Stimulated activated CD4-positive, alpha-beta T cell treated with anti-CD3 and anti-CD28 coated beads, Interleukin-1b, Interleukin-23, amount 100 ng/mL, for 1 hour (primary cell): ENCODE measurements around the gene TMEM30A.

Experiments
- DNase-seq, 2 donors: peaks; one replicate each; pipeline ENCODE4 v3.0.0-alpha.2; 2020; ENCODE audit warnings: low read depth in 2 of 2

The TMEM30A gene

GRCh38 chr6:75263401-75263750, 21.2 kb downstream of the TMEM30A start:
- no peak for DNase-seq

GRCh38 chr6:75262716-75263400, 21.7 kb downstream of the TMEM30A start:
- DNase-seq, result no peak

GRCh38 chr6:75261299-75261698, 23.3 kb downstream of the TMEM30A start:
- no peak for DNase-seq

DNA sequence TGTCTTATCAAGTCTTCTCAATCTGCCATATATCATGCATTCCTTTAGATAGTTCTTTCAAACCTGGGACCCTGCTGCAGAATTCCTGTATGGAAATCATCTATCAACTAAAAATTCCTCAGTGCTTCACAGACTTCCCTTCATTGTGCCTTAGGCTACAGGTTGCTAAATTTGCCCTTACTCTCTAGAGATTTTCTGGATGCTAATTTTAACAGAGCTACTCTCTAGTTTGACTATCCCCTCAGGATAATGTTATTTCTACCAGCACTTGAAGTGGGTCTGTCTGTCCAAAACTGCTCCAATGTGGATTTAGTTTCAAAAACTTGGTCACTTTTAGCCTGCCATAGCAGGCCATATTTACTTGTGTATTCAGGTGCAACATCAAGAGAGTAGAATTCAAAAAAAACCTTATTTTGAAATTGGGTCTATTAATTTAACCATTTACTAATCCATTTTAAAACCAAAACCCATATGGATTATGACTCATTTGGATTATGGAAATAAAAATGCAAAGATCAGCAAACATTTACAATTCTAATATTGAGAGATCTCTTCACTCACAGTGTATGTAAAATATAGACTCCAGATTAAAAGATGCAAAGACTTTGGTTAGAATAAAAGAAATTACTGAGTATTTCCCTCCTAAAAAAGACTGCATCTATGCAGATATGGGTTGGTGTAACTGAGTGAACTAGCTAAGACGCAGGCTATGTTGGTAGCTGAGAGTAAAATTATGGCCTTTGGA, 27.1 kb downstream of the TMEM30A start:
- DNase-seq, result no peak

DNA sequence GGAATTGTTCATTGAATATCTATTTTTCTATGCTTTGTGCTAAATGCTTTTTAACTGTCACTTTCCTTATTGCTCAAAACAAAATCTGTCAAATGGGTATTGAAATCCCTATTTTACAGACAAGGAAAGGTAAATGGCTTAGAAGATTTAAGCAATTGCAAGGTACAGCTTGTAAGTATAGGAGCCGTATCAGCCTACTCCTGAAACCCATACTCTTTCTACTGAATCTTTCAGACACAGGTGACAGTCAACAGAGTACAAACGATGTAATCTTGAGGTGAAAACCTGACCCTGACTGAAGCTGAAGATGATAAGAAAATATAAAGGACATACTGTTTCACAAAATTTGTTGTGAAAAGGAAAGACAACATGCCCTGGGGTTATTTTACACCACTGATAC, 34.0 kb downstream of the TMEM30A start:
- DNase-seq, result no peak

GRCh38 chr6:75249837-75250236, 34.8 kb downstream of the TMEM30A start:
- no peak for DNase-seq

DNA sequence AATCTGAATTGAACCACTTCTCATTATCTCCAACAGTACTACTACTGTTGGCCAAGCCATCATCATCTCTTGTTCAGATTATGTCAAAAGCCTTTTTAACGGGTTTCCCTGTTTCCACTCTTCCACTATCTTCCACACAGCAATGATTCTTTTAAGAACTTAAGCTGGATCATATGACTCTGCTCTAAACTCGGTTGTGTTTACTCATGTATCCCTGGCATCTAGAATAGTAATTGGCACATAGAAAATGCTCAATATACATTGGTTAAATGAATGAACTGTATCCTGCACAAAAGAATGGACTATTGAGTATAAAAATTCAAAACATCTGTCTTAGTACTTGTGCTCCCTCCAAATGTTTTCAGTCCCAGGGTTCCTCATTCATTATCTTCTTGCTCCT, 38.2 kb downstream of the TMEM30A start:
- DNase-seq, result no peak

- no peak for DNase-seq
These were observed 40.5 kb downstream of the TMEM30A start for GRCh38 chr6:75244063-75244584.

DNA sequence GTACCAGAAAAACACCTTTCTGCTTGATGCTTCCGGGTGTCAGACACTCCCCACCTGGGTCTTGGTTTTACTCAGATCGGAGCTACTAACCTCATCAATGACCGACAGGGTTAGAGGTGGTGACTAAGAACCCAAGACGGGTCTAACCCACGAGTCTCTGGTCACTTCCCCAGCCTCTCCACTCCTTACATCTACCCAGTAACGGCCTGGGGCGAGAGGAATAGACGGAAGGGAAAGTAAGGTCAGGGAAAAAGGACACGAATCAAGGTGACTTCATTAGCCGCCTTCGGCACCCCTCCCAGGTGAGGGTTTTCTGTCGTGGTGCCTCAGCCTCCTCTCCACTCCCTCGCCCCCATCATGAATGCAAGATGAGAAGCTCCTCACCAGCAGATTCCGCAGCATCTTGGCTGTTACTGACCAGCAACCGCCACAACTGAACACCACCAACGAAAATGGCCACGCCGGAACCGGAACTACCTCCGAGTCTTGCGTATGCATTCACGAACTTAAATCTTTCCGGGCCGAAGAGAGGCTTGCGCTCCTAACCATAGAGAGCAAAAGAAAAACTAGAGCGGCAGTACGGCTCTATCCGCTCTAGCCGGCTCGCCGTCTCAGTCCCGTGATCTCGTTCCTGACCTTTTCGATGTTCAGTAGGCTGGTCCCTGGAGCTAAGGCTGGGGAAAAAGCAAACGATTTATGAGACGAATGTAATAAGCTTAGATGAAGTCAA, 41.1 kb downstream of the TMEM30A start, which contains the start of gene COX7A2:
TSS of gene COX7A2 (minus strand) at position 469 of the 730 bp plus-strand sequence. CDS start at position 402, 67 bp downstream.
- peak; percentile 48 to 55 for DNase-seq

GRCh38 chr6:75236630-75237029, 48.0 kb downstream of the TMEM30A start:
- no peak for DNase-seq

DNA sequence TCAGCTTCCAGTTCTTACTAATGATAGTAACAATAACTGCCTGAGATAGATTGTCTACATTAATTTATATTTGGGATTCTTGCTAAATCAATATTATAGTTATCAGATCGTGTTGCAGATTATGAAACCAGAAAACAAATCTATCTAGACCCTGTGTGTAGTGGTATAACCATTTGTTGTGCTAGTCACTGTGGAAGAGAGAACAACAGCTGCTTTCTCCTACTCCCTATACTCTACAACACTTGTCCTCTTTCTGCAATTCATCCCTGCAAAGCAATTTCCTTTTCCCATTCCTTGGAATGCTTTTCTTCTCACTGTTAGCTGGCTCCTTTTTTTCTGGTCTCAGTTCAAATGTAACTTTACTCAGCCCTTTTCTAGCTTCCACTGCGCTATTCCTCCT, 49.3 kb downstream of the TMEM30A start:
- DNase-seq, result no peak

DNA sequence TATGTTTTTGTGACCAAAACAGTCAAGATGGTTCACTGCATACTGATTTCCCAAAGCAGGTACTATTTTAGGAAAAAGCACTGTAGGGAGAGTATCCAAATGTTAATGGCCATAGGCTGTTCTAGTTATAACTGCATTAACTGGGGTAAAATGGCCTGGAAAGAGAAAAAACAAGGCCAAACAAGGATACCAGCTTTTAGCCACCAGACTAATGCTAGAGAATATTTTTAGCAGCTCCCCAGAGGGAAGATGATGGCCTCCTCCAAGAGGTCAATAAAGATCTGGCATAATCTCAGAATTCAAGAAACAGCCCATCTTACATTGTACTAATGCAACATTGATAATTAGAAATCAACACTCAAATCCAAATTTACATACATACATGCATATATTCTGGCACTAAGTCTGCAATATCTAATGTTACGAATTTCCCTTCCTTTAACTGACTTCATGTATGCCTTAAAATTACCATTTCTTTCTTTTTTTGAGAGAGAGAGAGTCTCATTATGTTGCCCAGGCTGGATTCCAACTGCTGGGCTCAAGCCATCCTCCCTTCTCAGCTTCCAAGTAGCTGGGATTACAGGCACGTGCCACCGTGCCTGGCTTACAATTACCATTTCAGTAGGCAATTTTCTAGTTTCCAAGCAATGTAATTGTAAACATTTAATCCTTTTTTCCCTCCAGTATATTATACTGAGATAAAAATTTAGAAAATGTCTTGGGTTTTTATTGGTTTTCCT, 50.3 kb downstream of the TMEM30A start:
- no peak for DNase-seq

- DNase-seq, result no peak
These were observed 51.4 kb downstream of the TMEM30A start for GRCh38 chr6:75233092-75233615.

DNA sequence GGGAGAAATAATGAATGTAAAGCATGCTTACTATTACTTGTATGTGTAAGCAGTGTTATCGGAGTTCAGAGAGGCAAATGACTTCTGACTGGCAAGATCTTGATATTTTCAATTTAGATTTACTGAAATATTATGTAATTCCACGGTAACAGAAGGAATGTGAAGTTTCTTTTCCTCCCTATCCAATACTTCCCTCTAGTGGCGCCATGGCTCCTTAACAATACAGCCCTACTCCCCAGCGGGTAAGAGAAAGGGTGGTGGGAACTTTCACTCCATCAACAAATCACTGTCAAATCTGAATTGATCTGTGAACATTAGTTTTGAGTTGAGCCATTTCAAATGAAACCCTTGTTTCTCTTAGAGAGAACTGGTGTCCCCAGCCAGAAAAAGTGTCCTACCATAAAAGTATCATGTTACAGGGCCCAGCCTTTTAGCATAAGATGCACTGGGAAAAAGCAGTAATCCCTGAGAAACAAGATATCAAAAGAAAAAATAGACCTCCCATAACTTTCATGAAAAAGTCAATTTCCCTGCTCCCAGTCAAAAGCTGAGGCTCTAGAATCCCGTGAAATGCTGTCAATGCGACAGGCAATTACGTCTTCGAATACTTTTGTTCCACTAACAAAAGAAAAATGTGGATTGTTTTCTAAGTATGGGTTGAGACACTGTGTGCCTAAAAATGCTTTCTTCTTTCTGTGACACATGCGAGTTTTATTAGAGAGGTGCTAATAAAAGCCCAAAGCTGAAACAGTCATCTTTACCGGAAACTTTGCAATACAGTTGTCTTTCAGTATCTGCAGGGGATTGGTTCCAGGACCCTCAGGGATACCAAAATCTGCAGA, 53.9 kb downstream of the TMEM30A start:
- DNase-seq, result no peak

- DNase-seq, result no peak
These were observed 60.2 kb downstream of the TMEM30A start for GRCh38 chr6:75224303-75224926.

DNA sequence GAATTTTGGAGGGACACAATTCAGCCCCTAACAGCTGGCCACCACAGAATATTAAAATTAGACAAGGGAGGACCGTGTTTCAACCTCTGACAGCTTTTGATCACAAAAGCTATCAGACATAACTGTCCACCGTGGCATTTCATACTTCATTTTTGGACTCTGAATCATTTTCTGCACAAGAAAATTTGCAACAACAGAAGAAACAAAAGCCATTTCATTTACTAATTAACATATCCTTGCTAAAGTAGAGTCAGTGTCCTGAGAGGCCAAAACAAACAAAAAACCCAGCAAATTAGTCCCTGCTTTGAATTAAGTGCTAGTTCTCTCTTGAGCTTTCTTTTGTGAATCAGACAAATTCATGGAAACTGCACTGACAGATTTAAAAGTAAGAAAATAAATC, 61.2 kb downstream of the TMEM30A start:
- DNase-seq, result no peak

GRCh38 chr6:75222261-75222660, 62.3 kb downstream of the TMEM30A start:
- no peak for DNase-seq

DNA sequence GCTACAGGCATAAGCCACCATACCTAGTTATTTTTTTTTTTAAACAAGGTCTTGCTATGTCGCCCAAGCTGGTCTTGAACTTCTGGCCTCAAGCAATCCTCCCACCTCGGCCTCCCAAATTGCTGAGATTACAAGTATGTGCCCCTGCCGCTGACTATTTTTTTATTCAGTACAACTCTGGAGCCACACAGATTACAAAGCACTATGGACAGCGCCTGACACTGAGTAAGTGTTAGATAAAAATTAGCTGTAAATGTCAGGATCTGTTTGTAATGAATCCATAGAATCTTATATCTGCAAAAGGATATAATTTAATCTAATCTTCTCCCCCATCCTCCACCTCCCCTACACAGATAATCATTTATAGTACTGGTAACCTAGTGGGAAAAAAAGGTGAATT, 63.5 kb downstream of the TMEM30A start:
- DNase-seq, result no peak

DNA sequence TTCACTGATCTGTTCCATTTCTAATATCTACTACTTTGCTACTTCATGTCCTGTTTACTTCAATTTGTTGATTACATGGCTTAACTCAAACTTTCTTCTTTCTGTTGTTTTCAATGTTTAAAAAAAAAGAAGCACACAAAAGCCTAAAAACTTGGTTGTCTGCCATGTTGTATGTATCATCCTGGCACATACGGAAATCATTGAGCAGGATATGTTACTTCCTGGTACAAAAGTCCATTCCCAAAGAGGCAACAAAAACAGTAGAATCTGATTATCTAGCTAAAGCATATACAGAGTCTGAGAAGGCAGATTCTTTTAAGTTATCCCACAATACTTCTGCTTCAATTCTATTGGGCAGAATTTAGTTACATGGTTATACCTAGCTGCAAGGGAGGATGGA, 64.2 kb downstream of the TMEM30A start:
- no peak for DNase-seq

DNA sequence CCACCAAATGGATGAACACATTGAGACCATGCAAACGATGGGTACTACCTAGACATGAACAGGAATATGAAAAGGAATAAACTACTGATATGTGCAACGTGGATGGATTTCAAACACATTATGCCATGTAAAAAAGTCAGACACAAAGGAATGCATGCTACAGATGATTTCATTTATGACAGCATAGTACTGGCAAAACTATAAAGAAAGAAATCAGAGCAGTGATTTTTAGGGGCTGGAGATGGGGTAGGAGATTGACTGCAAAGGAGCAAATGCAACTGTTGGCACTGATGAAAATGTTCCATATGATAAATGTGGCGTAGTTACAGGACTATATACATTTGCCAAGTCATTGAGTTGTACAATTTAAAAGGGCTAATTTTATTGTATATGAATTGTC, 65.3 kb downstream of the TMEM30A start:
- DNase-seq, result no peak
